ENCODE measurements around the gene CCR7. TPM values are rescaled to one million over a fixed set of nuclear protein-coding genes. Genes with fewer than 3 reads are reported as not detected.

The CCR7 gene
- total and polyA plus RNA-seq, 2 of the 13 experiments (the other 11 are each of a cell fraction or from before 2014, with no cell fraction given), result 0.04 to 0.53 TPM

DNA sequence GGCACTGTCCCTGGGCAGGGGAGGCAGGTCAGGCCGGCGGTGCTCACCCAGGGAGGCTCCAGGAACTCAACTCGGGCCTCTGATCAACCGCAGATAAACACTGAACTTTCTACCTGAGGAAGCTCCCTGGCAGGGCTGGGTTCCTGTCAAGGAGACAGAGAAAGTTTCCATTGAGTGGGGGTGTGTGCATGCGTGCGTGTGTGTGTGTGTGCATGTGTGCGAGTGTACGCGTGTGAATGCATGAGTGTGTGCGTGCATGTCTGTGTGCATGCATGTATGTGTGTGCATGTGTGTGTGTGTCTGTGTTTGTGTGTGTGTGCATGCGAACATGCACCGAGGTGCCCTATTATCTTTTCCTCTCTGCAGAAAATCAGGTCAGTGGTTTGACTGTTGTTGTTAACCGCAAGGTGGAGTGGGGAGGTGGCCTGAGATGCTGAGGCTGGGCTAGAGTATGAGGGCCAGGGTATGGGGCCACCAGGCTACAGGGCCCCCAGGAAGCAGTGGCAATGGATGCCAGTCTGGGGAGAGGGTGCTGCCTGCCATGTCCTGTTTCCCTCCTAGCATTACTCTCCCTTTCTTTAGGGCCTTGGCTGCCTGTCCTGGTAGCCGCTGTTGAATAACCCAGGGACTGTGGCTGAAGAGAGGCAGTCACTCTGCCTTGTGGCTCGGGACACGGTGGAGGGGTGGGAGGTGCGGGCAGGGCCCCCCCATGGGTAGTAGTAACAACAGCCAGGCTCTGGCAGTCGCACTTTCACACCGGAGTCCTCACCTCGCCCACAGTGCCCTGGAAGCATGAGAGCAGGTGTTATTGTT is 24.0 kb downstream of the CCR7 start (continued):
- TF ChIP-seq, protein P1, sequence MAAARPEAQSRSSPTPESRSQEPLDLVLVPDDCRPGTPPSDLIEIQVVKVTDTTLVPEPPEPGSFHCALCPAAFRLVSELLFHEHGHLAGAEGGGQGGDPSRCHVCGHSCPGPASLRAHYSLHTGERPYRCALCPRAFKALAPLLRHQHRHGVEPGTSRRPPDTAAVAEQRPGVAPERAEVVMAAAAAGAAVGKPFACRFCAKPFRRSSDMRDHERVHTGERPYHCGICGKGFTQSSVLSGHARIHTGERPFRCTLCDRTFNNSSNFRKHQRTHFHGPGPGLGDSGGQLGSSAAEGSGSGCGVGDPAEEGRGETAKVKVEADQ (CRISPR knock-in tag; IDR thresholded peaks at IDR 0.05; ENCODE audit: borderline replicate concordance), result no peak
- TF ChIP-seq, protein P2, sequence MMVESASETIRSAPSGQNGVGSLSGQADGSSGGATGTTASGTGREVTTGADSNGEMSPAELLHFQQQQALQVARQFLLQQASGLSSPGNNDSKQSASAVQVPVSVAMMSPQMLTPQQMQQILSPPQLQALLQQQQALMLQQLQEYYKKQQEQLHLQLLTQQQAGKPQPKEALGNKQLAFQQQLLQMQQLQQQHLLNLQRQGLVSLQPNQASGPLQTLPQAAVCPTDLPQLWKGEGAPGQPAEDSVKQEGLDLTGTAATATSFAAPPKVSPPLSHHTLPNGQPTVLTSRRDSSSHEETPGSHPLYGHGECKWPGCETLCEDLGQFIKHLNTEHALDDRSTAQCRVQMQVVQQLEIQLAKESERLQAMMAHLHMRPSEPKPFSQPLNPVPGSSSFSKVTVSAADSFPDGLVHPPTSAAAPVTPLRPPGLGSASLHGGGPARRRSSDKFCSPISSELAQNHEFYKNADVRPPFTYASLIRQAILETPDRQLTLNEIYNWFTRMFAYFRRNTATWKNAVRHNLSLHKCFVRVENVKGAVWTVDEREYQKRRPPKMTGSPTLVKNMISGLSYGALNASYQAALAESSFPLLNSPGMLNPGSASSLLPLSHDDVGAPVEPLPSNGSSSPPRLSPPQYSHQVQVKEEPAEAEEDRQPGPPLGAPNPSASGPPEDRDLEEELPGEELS (CRISPR knock-in tag; IDR thresholded peaks at IDR 0.05), result peak; percentile 62
- no peak for TF ChIP-seq ZBTB7B (CRISPR knock-in tag; IDR thresholded peaks at IDR 0.05)
- TF ChIP-seq PRDM4 (CRISPR knock-in tag; IDR thresholded peaks at IDR 0.05; ENCODE audit: borderline replicate concordance), result no peak
- TF ChIP-seq ZNF138 (CRISPR knock-in tag; IDR thresholded peaks at IDR 0.05; ENCODE audit: low read depth), result no peak
- no peak for TF ChIP-seq ZNF275 (CRISPR knock-in tag; IDR thresholded peaks at IDR 0.05; ENCODE audit: borderline replicate concordance)
- no peak for TF ChIP-seq SOX13 (IDR thresholded peaks at IDR 0.05)
- no peak for TF ChIP-seq SOX13 (CRISPR knock-in tag; conservative IDR thresholded peaks at IDR 0.05 in 1 of 2, IDR thresholded peaks at IDR 0.05 in 1 of 2)
- TF ChIP-seq RBM22 (optimal IDR thresholded peaks at IDR 0.05; ENCODE audit: low read length), result no peak
- TF ChIP-seq PAWR (CRISPR knock-in tag; IDR thresholded peaks at IDR 0.05; ENCODE audit: borderline replicate concordance), result no peak
- TF ChIP-seq, protein P3, sequence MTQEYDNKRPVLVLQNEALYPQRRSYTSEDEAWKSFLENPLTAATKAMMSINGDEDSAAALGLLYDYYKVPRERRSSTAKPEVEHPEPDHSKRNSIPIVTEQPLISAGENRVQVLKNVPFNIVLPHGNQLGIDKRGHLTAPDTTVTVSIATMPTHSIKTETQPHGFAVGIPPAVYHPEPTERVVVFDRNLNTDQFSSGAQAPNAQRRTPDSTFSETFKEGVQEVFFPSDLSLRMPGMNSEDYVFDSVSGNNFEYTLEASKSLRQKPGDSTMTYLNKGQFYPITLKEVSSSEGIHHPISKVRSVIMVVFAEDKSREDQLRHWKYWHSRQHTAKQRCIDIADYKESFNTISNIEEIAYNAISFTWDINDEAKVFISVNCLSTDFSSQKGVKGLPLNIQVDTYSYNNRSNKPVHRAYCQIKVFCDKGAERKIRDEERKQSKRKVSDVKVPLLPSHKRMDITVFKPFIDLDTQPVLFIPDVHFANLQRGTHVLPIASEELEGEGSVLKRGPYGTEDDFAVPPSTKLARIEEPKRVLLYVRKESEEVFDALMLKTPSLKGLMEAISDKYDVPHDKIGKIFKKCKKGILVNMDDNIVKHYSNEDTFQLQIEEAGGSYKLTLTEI (CRISPR knock-in tag; conservative IDR thresholded peaks at IDR 0.05), result no peak
- TF ChIP-seq ZNF124 (CRISPR knock-in tag; IDR thresholded peaks at IDR 0.05), result no peak
- no peak for TF ChIP-seq SP1 (IDR thresholded peaks at IDR 0.05)
- TF ChIP-seq SP1 (CRISPR knock-in tag; IDR thresholded peaks at IDR 0.05), result no peak
- no peak for TF ChIP-seq SRF (IDR thresholded peaks at IDR 0.05; ENCODE audit: low read depth, low read length)
- TF ChIP-seq ZSCAN31 (CRISPR knock-in tag; IDR thresholded peaks at IDR 0.05; ENCODE audit: low read depth), result peak; percentile 43; the same call in 1 of the 2 replicates
- no peak for TF ChIP-seq NFRKB (IDR thresholded peaks at IDR 0.05)
- TF ChIP-seq BRF2 (CRISPR knock-in tag; IDR thresholded peaks at IDR 0.05), result no peak
- no peak for TF ChIP-seq ZNF790 (CRISPR knock-in tag; IDR thresholded peaks at IDR 0.05; ENCODE audit: borderline replicate concordance)
- TF ChIP-seq ZNF350 (CRISPR knock-in tag; IDR thresholded peaks at IDR 0.05; ENCODE audit: borderline replicate concordance, low read depth), result peak; percentile 40; the same call in 1 of the 2 replicates
